Measurements from ENCODE around the gene SRI.

SRI gene

GRCh38 chr7:88229302-88229995 lies 9.6 kb upstream of the SRI start:
- DNase-seq, result no peak

GRCh38 chr7:88226886-88227516 lies 7.2 kb upstream of the SRI start:
- peak; percentile 7 for DNase-seq

DNA sequence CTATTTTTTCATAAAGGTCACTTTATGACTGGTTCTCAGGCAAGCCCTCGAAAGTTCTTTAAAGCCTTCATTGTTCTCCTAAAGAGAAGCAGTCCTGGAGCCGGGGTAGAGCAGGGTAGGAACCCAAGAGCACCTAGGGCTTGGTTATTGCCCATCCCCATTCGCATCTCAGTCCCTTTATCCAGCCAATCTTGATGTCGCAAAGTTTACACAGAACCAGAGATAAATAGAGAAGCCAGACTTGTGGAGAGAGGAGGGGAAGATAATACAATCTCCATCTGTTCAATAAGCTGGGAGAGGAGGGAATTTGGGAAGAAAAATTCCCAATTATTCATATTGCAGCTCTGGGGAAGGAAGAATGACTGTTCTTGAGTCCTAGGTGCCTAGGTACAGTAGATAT lies 6.4 kb upstream of the SRI start:
- no peak for DNase-seq

DNA sequence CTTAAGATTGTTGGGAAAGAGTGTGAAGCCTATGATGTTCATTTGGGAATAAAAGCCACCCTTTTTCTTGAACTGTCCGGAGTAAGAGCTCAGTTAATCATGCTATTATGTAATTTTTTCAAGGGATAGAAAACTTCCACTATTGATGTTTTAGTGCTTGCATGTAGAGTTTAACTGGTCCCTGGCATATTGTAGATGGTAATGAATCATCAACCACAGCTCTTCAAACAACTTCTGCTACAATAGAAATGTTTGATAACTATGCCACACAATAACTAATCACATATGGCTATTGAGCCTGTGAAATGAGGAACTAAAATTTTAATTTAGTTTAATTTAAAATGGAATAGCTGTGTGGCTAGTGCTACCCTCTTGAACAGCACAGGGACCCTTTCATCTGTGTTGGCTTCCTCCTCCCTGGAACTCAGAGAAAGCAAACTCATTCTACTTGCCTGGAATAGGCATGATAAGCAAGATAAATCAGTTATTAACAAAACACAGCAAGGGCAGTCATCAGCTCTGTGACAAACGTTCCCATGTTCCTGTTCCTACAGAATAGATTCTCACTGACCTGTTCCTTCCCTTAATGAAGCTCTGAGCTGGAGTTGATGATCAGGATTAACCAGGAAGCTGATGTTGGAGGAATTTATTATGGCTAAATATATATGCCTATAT lies 4.9 kb upstream of the SRI start:
- no peak for DNase-seq

GRCh38 chr7:88223265-88223664 lies 3.4 kb upstream of the SRI start:
- no peak for DNase-seq

DNA sequence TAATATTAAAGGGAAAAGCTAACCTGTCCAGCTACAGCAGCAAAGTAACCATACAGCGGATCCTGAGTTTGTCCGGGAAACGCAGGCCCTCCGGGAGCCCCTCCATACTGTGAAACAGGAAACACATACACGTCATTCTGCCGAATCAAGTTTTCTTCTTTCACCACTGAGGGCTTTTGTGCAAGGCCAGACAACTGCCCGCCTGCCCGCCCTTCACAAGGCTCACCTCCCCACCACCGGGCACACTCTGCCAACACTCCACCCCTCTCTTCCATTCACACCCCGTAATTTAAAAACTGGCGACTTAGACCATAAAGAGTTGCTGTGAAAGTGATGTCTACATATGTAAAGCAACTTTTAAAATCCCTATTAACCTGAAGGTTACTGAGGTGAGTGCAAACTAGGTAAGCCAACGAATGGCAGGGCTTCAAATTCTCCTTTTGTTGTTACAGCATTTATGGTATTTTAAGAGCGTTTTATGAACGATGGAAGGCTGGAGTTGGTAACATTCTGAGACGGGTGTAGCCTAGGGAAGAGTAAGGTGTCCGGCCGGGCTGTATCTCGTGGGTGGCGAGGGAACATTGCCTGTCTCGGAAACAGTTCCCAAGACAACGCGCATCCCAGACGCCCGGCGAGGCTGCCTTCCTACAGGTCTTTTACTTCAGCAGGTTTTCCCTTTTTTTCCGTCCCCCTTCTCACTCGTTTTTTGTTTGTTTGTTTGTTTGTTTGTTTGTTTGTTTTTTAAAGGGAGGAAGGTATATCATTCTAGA lies 817 bp downstream of the SRI start:
- peak; percentile 74 for DNase-seq

DNA sequence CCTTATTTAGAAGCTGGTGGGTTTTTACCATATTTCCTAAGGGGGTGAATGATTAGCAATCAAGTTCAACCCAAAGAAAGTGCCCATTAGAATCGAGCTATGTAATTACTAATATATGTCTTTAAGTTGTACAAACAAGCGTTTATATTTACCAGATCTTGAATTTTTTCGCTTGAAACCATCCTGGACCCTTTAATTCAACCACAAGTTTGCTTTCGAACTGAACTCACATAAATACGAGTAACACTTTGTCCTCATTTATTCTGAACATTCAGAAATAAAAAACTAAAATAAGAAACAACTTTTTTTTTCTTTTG lies 1.5 kb downstream of the SRI start:
- no peak for DNase-seq

DNA sequence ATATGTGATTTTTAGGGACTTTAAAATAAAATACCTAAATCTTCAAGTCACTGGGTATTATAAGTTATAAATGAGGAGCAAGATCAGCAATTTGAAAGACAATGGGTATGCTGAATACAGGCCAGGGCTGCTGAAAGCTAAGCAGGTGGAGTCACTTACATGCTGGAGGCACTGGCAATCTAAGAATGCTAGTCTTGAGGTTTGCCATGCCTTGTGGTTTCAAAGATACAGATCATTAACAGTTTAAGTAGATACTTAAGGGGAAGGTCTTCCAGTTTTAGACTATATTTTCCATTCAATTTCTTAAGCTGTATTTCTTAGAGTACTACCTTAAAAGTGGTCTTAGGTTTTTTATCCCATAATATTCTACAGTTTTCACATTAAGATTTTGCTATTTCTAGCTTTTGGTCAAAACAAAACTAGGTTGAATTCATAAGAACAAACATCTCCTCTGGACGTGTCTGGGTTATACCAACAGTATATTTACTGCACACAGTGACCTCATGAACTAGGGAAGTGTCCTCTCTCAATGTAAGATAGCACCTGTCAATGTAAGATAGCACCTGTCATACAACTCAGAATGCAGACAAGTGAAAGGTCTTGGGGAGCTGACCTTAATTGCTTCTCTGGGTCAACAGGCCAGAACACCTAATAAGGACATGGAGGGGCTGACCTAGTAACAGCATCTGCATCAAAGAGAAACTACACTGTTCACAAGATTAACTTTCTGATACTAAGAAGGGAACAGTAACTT lies 2.0 kb downstream of the SRI start:
- DNase-seq, result no peak

GRCh38 chr7:88216276-88216675 lies 3.6 kb downstream of the SRI start:
- DNase-seq, result no peak

DNA sequence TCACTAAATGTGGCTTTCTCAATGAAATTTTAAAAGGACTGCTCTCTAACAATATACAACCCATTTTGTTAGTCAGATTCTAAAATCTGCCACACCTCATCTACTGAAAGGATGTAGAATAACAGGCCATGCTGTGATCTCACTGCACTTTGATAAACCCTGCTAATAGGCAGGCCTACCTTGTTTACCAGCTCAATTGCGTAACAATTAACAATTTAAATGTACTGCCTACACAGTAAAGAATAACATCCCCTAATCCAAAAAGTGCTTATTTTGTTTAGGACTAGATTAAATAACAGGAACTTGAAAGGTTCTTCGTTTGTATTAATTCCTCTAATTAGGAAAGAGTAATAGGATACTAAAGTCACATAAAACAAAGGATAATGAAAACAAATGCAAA lies 4.5 kb downstream of the SRI start:
- no peak for DNase-seq

- no peak for DNase-seq
Observed at GRCh38 chr7:88214456-88214855, 5.4 kb downstream of the SRI start.

- DNase-seq, result no peak
Observed at GRCh38 chr7:88212918-88213317, 6.9 kb downstream of the SRI start.

DNA sequence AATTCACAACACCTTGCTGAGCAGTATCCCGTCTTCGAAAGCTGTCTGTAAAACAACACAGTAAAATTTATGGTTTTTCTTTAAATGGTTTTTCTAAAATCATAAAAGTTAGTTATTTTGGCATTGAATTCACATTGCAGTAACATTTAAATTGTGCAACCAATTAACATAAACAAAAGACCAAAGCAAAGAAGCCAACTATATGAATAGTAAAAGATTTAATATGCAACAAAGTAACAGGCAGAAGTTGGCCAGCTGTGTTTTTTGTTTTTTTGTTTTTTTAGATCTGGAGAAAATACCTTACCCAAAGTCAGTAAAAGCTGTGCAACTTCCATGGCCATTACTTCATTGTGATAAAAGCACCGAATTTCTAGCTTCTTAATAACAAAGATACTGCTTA lies 11.3 kb downstream of the SRI start:
- DNase-seq, result no peak

DNA sequence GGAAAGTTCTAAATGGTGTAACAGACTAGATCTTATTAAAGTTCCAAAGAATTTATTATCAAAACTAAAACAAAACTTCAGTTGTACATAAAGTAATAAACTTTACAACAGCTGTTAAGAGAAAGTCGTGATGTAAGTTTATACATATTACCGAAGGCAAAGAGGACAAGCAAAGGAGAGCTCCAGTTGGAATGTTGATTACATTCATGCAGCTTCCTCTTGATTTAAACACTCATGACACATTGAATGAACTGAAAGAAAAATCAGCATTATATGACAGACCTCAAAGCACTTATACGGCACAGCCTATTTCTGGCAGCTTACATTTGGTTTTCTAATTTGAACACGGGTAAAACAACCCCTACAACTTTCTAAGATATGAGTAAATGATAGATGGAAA lies 13.6 kb downstream of the SRI start:
- no peak for DNase-seq

- no peak for DNase-seq
Observed at GRCh38 chr7:88205179-88205578, 14.7 kb downstream of the SRI start.

DNA sequence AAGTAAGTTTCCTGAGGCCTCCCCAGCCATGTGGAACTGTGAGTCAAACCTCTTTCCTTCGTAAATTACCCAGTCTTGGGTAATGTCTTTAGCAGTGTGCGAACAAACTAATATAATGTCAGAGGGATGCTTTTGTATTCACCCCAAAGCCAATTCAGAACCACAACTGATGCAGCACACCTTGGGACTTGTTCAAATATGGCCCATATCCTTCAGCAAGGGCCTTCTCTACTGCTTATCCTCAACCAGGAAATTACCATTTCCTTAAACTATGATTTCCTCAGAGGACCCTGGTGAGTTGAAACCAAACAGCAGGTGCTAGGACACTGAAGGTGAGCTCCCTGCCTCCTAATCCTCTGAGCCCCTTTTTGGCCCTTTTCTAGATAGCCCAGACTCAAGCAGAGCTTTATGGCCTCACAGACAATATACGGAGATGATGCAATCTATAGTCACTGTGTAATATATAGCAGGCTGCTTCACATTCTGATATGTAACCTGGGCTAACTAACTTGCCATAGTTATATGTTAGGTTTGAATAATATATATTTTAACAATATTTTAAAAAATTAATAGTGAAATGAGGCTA lies 15.2 kb downstream of the SRI start:
- no peak for DNase-seq

- DNase-seq, result no peak
Observed at GRCh38 chr7:88203401-88203800, 16.4 kb downstream of the SRI start.

GRCh38 chr7:88202799-88203198 lies 17.0 kb downstream of the SRI start:
- no peak for DNase-seq

- DNase-seq, result no peak
Observed at GRCh38 chr7:88202278-88202677, 17.6 kb downstream of the SRI start.

DNA sequence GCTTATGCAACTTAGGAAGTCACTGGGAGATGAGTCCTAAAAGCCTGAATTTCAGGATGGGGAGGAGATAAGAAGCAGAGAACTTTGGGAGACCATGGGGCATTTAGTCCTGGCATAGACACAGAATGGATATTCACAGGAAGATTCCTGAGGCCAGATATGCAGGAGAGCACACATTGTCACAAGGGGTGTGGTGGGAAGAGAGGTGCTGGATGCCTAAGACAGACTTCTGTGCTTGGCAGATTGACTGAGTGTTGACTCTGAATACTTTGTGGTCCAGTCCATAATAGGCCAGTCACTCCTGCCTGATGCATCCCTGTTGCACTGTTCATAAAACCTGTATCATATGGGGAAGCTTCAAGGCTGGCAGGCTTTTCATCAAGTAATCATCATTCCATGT lies 18.5 kb downstream of the SRI start:
- no peak for DNase-seq

- DNase-seq, result no peak
Observed at GRCh38 chr7:88200789-88201188, 19.0 kb downstream of the SRI start.

- no peak for DNase-seq
Observed at GRCh38 chr7:88200261-88200660, 19.6 kb downstream of the SRI start.

Data from right kidney (tissue), 1 donor.